Hematopoietic multipotent progenitor cell treated with erythropoietin and hydrocortisone succinate and interleukin-3 and kit ligand, for 8 days (in vitro differentiated cells): ENCODE results near the gene SLN.

Experiments used
- DNase-seq: peaks from one replicate; pipeline ENCODE4 v3.0.0-alpha.2; 2015

Gene SLN

GRCh38 chr11:107719073-107719472, 7.2 kb upstream of the SLN start:
- DNase-seq: no peak

GRCh38 chr11:107716884-107717532, 5.2 kb upstream of the SLN start:
- DNase-seq: no peak

- no peak for DNase-seq
Measured at GRCh38 chr11:107713009-107713408, 1.2 kb upstream of the SLN start.

GRCh38 chr11:107710301-107710700, 1.6 kb downstream of the SLN start:
- DNase-seq: no peak

- DNase-seq: no peak
Measured at GRCh38 chr11:107708792-107709191, 3.1 kb downstream of the SLN start.

GRCh38 chr11:107707807-107708206, 4.0 kb downstream of the SLN start:
- no peak for DNase-seq

GRCh38 chr11:107707215-107707671, 4.6 kb downstream of the SLN start:
- DNase-seq: no peak

GRCh38 chr11:107706531-107706930, 5.3 kb downstream of the SLN start:
- no peak for DNase-seq

- DNase-seq: no peak
Measured at GRCh38 chr11:107705027-107705426, 6.8 kb downstream of the SLN start.

GRCh38 chr11:107704451-107704850, 7.4 kb downstream of the SLN start:
- DNase-seq: no peak

GRCh38 chr11:107702723-107703122, 9.1 kb downstream of the SLN start:
- no peak for DNase-seq

GRCh38 chr11:107702109-107702660, 9.7 kb downstream of the SLN start:
- no peak for DNase-seq

GRCh38 chr11:107699371-107700285, 12.2 kb downstream of the SLN start:
- no peak for DNase-seq

- DNase-seq: no peak
Measured at GRCh38 chr11:107697291-107697690, 14.6 kb downstream of the SLN start.

- DNase-seq: no peak
Measured at GRCh38 chr11:107696140-107696539, 15.7 kb downstream of the SLN start.

- no peak for DNase-seq
Measured at GRCh38 chr11:107695446-107695845, 16.4 kb downstream of the SLN start.

- no peak for DNase-seq
Measured at GRCh38 chr11:107691000-107691750, 20.7 kb downstream of the SLN start.

GRCh38 chr11:107689317-107690202, 22.3 kb downstream of the SLN start:
- DNase-seq: peak; percentile 71

- no peak for DNase-seq
Measured at GRCh38 chr11:107688322-107688918, 23.4 kb downstream of the SLN start.

- peak; percentile 15 for DNase-seq
Measured at GRCh38 chr11:107683807-107684206, 28.0 kb downstream of the SLN start.

- DNase-seq: no peak
Measured at GRCh38 chr11:107683061-107683460, 28.8 kb downstream of the SLN start.

GRCh38 chr11:107682572-107682971, 29.3 kb downstream of the SLN start:
- DNase-seq: no peak
